GM21529 (cell line): Measurements from ENCODE around the gene SLC24A3.

Source experiments
- ATAC-seq: cut with Tn5 transposase; IDR thresholded peaks from one replicate; pipeline ENCODE4 v1.9.1; 2021; ENCODE audit not compliant: unreplicated experiment

Gene SLC24A3

DNA sequence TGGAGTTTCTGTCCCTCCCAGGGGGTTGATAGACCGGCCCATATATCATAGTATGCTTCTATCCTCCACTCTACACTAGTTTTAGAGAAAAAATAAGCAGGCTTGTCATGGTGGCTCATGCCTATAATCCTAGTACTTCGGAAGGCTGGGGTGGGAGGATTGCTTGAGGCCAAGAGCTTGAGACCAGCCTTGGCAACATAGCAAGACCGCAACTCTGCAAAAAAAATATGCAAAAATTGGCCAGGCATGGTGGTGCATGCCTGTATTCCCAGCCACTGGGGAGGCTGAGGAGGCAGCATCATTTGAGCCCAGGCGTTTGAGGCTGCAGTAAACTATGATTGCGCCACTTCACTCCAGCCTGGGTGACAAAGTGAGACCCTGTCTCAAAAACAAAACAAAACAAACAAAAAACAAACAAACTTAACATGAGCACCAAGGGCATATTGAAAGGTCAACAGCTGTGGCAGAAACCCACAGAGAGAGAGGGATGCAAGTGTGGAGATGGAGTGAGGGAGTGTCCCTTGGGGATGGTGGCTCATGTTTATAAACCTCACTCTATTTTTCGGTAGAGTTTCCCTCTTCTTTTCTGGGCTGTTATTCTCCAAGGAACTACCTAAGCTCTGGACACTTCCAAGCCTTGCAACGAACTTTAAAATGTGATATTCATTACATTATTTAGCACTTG lies 24.1 kb downstream of the SLC24A3 start:
- ATAC-seq = no peak

DNA sequence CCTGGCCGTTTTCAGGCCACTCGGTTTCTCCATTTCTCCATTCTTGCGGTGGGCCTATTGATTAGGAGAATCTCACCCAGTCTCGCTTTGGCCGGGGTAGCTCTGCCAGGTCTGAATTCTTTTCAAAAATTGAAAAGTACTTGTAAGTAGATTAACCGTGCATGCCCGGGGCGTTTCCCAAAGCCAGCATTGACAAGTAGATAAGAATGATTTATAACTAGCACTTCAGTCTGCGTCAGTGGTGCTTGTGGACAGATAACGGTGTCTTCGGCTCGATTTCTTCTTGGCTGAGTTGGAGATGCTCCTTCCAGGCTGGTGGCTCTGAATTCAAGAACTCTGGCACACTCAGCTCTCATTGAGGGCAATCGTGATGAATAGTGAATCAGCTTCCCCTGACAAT lies 29.0 kb downstream of the SLC24A3 start:
- ATAC-seq = no peak

DNA sequence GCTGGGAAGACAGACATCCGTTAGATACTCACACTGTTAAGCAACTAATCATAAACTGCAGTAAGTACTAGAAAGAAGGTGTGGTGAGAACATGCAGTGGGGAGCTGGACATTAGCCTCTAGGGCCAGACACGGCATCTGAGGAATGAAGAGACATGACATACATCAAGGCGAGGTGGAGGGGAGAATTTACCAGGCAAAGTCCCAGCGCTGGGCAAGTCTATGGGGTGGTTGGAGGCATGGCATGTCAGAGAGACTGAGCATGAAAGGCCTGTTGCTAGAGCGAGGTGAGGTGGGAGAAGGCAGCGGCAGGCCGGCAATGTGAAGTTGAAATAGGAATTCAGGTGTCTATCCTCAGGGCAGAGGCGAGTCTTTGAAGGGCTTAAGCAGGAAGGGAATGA lies 31.8 kb downstream of the SLC24A3 start:
- ATAC-seq = no peak

DNA sequence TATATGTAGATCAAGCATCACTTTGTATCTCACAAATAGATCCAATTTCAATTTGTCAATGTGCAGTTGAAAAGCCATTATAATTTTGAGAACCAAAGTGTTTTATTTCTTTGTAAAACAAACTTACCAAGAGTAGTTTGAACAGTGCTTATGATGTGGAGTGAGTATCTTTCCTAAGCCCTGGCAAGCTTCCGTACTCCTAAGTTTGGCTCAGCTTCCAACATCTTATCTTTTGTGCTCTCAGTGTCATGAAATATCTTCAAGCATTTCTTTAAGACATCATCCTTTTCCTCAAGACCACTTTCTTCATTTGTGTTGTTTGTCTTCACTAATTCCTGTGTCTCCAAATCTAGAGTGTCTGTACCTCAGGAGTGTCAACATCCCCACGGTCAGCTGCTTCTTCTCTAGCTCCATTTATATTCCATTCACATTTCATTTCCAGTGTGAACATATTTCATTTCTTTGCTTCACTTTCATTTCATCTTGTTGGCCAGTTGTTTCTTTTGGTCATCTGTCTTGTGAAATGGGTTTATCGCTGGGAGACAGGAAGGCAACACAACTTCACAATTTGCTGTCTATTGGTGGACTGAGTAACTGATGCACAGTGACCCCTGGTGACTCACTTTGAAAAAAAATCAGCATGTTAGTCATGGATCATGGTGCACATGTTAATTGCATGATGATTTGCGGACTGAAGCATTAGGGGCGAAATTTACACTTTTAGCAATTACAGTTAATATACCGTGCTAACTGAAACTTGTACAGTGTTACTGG lies 36.9 kb downstream of the SLC24A3 start:
- ATAC-seq = no peak

DNA sequence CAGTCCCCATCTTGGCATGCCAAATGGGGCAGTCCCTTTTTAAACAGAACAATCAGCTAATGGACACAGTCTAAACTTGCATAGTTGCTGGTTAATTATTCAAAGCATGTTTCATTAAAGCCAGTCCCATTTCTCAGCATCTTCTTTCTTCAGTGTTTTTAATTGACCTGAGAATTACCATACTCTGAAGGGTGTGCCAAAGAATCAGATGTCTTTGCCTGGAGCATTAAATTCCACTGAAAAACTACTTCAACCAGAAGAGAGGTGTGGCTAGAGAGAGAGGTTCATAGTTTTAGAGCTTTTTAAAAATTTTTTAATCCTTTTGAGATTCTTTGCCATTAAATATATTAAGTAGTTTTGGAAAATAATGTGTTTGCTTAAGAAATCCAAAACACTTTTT lies 37.9 kb downstream of the SLC24A3 start:
- ATAC-seq = no peak

DNA sequence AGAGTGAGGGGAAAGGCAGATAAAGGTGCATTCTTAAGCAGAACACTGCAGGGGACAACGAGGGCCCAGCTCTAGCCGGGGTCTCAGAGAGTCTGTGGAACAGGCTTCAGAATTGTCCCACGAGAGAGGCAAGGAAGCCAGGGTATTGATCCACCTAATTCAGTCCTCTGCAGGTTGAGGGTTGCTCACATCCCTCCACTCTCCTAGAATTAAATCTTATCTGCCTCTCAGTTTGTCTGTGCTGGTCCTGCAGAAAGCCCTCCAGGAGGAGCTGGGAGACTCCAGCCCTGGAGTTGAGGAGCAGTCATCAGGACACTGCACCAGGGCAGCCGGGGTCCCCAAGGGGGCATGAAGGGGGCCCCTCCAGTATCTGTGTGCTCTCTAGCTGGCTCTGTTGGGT lies 39.1 kb downstream of the SLC24A3 start:
- ATAC-seq = no peak

DNA sequence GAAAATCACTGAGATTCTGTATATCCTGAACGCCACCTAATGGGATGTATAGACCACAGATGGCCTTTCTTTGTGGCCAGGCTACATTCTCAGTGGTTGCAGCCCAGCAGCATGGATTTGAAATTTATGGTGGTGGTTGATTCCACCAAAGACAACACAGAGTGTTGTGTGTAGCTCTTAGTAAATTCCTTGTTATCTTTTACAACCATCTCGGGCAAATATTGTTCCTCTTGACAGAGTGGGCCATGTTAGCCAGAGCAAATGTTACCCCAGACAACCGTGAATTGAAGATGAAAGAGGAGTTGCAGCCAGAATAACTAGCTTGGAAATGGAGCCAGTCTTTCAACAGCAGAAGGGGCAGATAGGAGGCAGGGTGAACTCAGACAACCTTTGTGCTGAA lies 39.5 kb downstream of the SLC24A3 start:
- ATAC-seq = no peak

DNA sequence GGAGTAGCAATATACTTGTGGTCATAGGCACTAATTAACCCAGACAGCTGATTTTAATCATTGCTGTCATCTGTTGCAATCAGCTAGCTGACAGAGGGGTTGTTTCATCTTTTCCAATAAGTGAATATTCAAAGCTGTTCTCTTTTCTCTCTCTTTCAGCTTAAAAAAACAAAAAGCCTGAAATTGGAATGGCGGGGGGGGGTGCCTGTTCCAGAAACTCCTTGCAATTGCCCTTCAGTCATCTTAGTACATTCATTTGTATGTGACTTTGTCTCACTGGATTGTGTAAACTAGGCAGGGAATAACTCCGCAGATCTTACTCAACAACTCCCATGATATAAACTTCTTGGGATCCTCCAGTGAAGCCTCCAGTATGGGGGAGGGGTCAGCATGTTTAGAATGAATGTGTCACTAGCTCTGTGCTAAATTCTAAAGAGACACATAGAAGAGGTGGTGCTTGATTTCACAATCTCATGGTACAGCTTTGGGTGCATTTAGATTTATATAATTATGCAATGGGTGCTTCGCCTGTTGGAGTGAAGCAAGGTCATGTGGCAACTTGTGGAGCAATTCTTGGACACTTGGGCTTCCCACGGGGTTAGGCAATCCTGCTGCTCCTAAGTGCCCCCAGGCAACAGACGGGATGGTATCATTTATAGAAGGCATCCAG lies 40.1 kb downstream of the SLC24A3 start:
- no peak for ATAC-seq

DNA sequence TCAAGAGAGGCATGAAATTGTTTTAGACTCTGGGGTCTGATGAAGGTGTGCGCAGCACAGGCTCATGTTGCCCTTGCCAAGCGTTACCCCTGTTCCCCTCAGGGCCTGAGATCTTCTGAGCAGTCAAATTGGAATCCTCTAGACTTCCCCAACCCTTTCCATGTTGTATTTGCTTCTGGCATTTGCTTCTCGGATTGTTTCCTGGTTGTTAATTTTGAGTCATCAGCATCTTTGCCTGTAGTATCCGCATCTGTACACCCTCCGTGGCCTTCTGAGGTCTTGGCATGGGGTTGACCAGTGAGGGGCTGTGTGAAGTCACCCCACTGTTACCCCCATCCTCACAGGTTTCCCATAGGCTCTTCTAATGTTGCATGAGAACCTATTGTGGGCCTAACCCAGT lies 40.9 kb downstream of the SLC24A3 start:
- no peak for ATAC-seq

DNA sequence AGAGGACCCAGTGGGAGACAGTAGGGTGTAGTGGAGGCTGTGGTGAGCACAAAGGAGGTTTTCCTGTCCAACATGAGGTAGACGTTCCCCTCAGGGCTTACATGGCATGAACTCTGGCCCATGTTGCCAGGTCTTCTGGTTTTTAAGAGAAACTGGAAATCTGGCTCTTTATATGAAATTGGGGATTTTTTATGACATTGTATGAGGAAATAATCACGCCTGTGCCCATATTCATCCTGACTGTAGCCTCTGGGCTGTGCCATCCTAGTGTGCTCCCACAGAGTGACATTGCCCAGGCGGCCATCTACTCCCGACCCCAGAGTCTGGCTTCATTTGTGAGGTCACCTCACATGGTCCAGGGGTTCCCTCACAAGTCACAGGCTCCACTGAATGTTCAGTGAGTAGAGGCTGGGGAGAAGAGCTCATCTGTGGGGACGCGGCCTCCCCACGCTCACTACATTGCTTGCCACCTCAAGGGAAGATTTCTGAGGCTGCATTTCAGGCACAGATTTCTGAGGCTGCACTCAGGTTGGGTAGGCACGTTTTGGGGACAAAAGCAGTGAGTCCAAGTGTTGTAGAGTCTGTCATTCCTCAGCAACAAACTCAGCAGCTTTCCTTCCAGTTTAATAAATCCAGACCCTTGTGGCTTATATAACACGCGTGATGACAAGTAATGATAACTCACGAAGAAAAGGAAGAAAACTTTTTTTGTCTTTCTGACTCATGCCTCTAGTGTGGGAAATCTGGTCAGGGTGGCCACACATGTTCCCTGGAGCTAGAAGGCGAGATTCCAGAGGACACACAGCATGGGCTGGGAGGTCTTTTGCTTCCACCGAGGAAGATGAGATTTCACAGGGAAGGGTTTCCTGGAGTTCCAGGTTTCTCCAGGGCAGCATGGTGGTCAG lies 41.7 kb downstream of the SLC24A3 start:
- ATAC-seq = no peak

DNA sequence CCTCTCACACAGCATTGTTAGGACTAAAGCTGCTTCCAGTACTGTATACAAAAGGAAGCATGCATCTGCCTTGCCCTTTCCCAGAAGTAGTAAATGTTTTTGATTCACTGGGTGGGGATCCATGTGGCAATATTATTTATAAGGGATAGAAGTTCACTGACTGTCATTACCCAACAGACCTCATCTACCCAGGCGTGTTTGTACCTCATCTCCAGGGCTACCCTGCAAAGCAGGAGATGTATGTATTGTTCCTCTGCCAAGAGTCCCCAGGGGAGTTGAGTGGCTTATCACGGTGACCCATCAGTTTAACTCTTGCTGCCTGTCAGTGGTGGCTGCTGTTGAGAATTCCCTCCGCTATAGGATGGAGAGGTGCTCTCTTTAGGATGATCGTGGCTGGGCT lies 42.5 kb downstream of the SLC24A3 start:
- no peak for ATAC-seq

DNA sequence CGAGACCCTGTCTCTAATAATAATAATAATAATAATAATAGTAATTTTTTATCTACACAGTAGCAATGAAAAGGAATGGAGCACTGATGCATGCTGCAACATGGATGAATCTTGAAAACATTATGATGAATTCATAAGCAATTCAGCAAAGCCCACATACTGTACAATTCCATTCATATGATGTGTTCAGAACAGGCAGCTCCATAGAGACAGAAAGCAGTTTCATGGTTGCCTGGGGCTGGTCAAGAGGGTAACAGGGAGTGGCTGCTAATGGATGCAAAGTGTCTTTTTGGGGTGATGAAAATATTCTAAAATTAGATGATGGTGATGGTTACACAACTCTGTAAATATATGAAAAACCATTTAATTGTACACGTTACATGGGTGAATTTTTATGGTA lies 43.6 kb downstream of the SLC24A3 start:
- ATAC-seq = no peak

DNA sequence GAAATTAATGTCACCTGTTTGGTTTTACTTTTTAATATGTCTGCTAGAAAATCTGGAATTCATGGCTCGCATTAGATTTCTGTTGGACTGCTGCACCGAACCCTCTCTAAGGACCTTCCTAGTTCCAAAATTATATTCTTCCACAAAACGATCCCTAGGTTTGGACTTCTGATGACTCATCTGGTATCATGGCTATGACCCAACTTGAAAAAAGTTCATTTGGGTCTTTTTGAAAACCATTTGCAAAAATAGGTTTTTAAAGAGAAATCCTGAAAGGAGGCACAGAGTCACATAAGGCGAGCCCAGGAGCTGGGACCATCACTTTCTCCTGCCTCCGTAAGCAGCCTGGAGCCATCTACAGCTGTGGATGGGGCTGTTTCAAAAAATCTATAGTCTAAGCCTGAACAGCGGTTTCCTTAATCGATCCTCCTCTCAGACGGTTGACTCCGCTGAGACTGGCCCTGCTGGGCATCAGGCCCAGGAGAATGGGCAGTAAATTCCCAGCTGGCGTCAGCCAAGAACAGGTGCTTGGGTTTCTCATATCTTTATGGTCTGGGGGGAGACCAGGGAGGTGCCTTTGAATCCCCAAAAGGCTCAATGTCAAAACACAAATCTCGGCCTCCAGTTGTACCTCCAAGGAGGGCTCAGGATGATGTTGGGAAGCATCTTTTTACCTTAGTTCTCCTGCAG lies 44.6 kb downstream of the SLC24A3 start:
- ATAC-seq = no peak

DNA sequence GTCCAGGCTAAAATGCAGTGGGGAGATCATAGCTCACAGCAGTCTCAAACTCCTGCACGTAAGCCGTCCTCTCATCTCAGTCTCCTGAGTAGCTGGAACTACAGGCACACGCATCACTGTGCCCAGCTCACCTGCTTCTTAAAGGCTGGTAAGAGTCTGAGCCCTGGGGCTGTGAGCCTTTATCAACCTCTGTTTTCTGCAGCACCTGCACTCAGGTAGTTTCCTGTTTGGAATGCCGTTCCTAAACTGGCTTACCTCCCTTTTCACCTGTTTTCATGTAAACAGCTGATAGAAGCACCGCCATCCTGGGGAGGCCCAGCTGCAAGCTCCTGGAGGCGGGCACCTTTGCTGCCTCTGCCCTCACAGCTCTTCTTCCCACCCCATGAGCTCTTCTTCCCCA lies 45.4 kb downstream of the SLC24A3 start:
- ATAC-seq = no peak

DNA sequence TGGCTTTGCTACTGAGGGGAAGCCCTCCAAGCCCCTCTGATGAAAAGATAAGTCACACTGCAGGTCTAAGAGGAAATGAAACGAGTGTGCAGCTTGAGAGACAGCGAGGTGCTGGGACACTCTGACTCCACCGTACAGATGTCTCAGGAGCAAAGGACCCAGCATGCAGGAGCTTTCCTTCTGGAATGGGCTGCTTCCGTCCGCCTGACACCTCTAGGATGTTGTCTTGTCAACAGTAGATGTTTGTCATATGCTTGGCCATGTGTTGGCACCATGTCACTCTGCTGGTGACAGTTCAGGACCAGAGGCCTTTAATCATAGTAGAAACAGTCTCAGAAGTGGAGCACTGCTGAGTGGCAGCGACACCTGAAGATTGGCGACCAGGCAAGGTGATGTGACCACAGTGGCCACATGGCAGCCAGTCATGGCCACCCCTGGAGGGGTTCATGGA lies 46.7 kb downstream of the SLC24A3 start:
- no peak for ATAC-seq

DNA sequence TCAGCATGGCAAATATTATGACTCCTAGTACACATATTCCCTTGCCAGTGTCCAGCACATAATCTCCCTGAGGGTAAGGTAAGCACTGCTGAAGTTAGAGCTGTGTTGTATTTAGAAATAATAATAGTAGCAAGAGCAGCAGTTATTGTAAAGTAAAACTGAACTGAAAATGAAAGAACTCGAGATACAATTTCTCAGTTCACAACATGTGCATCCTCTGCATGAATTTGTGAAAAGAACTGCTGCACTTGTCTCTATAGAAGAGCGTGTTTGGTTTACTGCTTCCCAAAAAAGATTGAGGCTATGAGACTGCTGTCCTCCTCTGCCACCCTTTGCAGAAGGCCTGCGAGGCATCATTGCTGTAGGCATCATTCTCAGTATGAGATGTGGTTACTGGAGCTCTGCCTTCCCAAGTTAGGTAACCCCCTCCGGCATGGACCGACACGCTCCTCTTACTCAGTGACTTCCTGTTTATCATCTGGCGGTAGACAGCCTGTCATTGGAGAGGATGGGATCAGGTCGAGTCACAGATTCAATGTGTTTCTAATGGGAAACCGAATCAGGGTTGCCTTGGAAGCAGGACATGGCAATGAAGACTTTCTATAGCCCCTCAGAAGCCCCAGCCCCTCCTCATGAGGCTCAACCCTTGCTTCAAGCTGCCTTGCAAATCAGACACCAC lies 48.1 kb downstream of the SLC24A3 start:
- peak; percentile 64 for ATAC-seq

DNA sequence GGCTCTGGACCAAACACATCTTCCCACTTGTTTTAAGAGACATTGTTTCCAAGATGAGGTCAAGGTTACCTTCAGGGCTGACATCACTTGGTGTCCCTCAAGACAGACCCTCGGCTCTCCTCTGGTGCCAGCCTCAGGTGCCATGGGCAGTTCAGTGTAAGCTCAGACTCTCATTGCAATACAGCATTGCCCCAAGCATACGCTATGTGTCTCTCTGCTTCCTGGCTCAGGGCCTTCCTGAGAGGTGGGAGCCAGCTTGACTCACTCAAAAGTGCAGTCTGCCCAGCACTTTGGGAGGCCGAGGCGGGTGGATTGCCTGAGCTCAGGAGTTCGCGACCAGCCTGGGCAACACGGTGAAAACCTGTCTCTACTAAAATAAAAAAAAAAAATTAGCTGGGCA lies 51.7 kb downstream of the SLC24A3 start:
- no peak for ATAC-seq

DNA sequence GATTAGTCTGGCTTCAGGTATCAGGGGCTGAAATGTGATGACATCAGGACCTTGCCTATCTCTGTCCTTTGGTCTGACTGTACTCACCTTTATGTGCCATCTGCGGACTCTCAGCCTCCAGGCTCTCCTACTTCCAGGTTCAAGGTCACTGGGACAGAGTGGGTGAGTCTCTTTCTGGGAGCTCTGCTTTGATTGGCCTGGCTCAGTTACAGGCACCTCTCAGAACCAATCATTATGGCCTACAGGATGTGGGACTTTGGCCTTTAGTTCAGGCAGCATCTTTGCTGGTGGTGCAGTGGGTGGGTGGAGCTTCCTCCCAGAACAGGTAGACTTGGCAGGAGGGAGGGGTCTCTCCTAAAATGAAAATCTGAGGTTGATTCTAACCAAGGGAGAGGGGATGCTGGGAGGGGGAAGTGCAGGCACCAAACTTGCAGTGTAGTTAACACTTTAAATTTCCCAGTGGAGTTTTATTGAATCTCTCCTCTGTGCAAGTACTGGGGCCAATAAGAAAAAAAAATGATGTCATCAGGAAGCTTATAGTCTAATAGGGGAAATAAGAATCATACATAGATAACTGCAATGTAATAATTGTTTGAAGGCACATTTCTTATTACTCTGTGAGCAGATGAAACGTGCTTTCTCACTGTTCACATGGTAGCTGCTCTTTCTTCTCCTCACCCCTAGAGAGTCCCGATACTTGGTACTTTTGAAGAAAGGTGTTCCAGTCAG lies 53.4 kb downstream of the SLC24A3 start:
- ATAC-seq = no peak

DNA sequence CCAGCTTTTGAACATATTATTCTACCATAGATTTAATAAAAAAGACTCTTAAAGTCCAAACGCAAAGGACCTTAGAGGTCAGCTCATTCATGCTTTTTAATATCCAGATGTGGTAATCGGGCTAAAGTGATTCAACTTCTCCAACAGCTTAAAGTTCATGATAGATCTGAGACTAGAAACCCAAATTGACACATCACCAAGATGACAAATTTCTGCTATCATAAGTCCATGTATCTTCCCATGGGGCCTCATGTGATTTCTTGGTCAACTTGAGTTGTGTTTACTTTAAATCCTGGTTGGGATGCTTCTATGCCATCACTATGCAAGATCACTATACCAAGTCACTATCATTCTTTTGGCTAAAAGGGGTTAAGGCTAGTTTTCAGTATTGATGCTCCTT lies 56.0 kb downstream of the SLC24A3 start:
- ATAC-seq = no peak
